GM19099 (cell line): ENCODE measurements around the gene AK2.

Source experiments
- POLR2A ChIP-seq: IDR thresholded peaks from 3 replicates; pipeline ENCODE4 v1.6.1; 2011; ENCODE audit warnings: low read depth; ENCODE audit not compliant: insufficient read length; ENCODE audit errors: extremely low read depth

AK2 gene

DNA sequence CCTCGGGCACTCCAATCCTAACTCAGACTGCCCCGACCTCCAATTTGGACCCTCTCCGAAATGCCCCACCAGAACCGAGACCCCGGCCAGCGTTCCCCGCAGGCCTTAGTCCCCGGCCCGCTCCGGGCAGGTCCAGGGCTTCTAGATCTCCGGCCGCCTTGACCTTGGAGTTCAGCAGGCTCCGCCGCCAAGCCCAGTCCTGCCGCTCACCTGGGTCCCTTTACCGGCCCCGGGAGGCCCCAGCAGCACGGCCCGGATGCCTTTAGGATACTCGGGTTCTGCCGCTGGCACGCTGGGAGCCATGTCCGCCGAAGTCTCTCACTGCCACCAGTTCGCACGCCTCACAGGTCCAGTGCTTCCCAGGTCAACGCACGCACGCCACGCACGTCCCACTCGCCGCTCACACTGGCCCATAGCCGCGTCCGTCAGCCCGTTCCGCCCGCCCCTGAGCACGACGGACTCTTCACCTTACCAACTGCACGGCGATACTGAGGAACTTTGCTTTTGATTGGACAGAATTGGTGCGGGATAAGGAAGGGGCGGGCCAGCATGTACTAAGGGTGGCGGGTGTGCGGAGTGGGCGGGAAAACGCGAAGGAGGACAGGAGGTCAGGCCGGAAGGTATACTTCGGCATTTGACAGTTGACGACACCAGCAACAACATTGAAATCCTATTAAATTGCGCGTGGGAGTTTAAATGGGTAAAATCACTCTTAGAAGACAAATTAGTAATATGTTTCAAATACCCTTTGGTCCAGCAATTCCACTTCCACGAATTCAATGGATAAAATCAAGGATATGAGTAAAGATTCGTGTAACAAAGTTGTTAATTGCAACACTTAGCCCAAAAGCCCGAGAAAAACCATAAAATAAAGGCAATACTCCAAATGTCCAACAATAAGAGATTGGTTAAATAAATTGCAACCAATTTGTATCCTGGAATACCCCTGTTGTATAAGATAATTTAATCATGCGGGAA, at the start of gene AK2:
AK2 (minus strand) TSS at position 358 of the 978 bp plus-strand sequence; CDS start at position 303, 55 bp downstream.
- peak; percentile 69 for TF ChIP-seq POLR2A

GRCh38 chr1:33086384-33086850, 49.7 kb upstream of the AK2 start:
- no peak for TF ChIP-seq POLR2A

DNA sequence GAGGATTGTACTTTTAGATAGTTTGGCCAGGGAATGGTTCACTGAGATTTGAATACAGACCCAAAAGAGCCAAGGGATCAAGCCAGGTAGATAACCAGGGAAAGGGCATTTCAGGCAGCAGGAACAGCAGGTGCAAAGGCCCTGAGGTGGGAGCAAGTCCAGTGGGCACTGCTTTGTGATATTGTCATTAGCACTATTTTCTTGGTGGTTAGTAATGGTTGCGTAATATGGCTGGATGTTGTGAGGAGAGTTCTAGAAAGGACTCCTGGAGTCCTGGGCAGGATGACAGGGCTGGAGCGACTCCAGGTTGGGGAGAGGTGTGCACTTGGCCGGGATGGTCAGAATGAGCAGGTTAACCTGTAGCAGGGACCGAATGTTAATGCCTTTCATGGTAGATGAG, 48.6 kb upstream of the AK2 start:
- TF ChIP-seq POLR2A = no peak

DNA sequence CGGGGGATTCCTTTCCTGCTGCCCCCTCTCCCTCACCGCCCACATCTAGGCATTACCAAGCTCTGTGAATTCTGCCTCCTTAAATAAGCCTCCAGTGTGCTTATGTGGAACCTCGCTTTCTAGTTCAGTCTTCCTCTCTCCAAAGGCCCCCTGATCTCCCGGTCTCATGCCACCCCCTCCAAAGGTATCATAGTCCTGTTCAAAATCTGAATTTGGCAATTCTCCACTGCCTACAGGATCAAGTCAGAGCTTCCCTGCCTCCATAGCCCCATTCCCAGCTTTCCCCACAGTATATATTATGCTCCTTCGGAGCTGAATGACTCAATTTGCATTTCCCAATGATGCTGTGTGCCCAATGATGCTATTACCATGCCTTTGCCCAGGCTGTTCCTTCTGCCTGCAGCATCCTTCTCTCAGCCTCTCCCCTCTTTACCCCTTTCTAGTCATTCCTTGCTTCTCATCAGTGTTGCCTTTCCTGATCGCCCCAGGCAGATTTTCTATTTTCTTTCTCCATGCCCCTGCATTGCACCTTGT, 46.0 kb upstream of the AK2 start:
- TF ChIP-seq POLR2A = no peak

GRCh38 chr1:33081554-33082305, 45.0 kb upstream of the AK2 start:
- TF ChIP-seq POLR2A = no peak

DNA sequence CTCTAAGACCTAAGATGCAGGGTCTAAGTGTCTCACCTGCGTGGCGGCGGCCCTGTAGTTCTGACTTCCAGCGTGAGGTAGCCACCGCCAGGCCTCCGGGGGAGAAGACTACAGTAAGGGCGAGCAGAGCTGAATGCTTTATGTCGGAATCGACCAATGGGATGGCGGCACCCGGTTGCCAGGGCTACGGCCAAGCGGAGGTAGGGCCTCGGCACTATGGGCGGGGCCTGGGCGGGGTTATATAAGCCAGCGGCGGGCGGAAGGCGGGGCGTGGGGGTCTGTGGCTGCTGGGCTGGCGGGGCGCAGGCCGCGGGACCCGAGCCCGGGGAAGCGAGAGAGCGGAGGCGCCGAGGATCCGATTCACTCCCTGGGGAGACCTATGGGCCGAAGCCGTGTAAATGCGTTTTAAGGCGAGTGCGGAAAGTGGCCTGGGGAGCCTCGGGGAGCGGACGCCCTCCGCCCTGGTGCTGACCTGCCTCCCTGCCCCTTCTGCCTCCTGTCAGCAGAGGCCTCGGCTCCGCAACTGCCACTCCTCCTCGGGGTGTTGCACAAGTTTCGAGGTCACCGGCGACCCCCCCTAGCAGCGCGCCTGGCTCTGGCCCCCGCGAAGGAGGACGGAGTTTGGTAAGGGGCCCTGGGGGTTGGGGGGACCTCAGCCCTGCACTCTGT, 44.3 kb upstream of the AK2 start, which contains the start of gene AZIN2:
AZIN2 (plus strand) TSS at position 269 of the 669 bp plus-strand sequence. CDS start 1,097 bp downstream, outside the sequence.
- no peak for TF ChIP-seq POLR2A

GRCh38 chr1:33080373-33080772, 43.7 kb upstream of the AK2 start:
- TF ChIP-seq POLR2A = no peak

- TF ChIP-seq POLR2A = no peak
Measured at GRCh38 chr1:33078030-33078591, 41.4 kb upstream of the AK2 start.

DNA sequence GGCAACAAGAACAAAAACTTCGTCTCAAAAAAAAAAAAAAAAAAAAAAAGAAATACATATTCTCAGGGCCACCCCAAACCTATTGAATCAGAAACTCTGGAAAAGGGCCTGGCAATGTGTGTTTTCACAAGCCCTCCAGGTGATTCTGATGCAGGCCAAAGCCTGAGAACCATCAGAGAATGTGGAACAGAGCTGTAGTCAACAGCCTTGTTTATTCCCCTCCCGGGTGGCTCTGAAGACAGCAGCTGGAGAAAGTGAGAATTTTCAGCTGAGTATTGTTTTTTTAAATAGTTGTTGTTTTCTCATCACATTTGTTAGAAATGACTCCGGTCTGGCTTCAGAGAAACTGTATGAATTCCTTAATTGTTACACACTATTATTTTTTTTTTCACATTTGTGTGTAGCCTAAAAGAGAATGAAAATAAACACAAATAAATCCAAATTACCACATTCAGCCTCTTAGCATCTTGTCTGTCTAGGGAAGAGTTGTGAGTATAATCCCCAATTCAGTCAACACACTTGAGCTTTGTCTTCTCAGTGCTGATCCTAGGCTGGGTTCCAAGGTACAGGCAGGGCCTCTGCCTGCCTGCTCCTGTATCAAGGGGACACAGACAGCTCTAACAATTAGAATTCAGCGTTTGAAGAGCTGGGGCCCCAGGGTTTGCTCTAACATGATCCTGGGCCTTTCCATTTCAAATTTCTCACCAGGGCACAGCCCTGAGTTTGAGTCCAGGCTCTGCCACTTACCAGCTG, 37.7 kb upstream of the AK2 start:
- no peak for TF ChIP-seq POLR2A

DNA sequence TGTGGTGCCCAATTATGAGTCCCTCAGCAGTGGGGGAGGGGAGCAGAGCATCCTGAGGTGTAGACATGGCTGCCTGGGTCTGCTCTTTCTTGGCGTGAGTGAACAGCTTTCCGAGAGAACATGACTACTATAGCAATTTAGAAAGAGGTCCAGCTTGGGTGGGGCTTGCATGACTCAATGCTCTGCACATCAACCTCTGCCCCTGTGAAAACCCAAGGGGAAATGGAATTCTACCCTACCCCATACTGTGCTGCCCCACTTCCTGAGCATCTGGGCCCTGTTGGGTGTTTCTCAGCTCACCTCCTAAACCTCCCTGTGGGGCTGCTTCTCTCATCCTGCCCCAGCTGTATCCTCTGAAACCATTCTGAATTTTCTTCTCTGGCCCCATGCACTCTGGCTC, 36.0 kb upstream of the AK2 start:
- TF ChIP-seq POLR2A = no peak

GRCh38 chr1:33070628-33071027, 33.9 kb upstream of the AK2 start:
- TF ChIP-seq POLR2A = no peak

DNA sequence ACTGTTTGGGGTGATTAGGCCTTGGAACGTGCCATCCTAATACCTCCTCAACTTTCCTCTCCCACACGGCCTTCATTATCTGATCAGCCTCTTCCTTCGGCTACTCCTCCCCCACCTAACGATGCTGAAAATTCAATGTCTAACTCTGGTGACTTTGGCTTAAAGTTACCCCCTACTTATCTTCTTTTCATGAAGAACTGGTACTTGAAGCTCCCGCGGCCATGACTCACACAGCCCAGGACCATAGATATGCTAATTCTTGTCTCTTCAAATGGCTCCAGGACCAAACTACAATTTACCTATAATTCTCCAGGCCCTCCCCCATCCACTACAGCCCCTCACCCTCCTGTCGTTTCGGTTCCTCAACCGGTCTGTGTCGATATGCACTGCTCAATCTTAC, 28.6 kb upstream of the AK2 start:
- TF ChIP-seq POLR2A = no peak

- TF ChIP-seq POLR2A = no peak
Measured at GRCh38 chr1:33061834-33062233, 25.2 kb upstream of the AK2 start.
